BE2C (cell line): Measurements from ENCODE around the gene BGN.
A peak's percentile ranks its signal among the peaks of the same experiment; 100 is the strongest.

Experiments used
- DNase-seq: peaks from one replicate; pipeline ENCODE4 v3.0.0-alpha.2; 2020
- H3K27me3 ChIP-seq: fragments of 250-450 bp; sonication (Bioruptor Pico); 2 replicates; pipeline ENCODE4 v1.5.1; 2020; ENCODE audit warnings: mild to moderate bottlenecking
- H3K36me3 ChIP-seq: fragments of 250-450 bp; sonication (Bioruptor Pico); 2 replicates; pipeline ENCODE4 v1.5.1; 2020; ENCODE audit warnings: mild to moderate bottlenecking
- H3K4me1 ChIP-seq: fragments of 250-450 bp; sonication (Bioruptor Pico); 2 replicates; pipeline ENCODE4 v1.5.1; 2020
- H3K4me3 ChIP-seq: 2 replicates; pipeline ENCODE4 v1.5.1; 2011; ENCODE audit warnings: low read depth, low read length
- H3K9me3 ChIP-seq: fragments of 250-450 bp; sonication (Bioruptor Pico); 2 replicates; pipeline ENCODE4 v1.5.1; 2020
- CTCF ChIP-seq: IDR thresholded peaks from 2 replicates; pipeline ENCODE4 v1.5.1; 2012; ENCODE audit warnings: mild to moderate bottlenecking, low read depth, low read length

BGN gene

GRCh38 chrX:153544727-153545126 lies 49.9 kb downstream of the BGN start:
- Histone ChIP-seq H3K4me3 (no peak overlapping the region), H3K9me3 (no peaks in the 10 kb centered on the region), H3K4me1 (peaks cover 1% of the 10 kb centered on the region), H3K27me3 (no peaks in the 10 kb centered on the region), H3K36me3 (no peaks in the 10 kb centered on the region)
- DNase-seq, result no peak
- no peak for TF ChIP-seq CTCF

GRCh38 chrX:153546386-153546785 lies 51.6 kb downstream of the BGN start:
- Histone ChIP-seq H3K4me3 (no peak overlapping the region), H3K4me1 (no peaks in the 10 kb centered on the region), H3K27me3 (no peaks in the 10 kb centered on the region), H3K36me3 (no peaks in the 10 kb centered on the region), H3K9me3 (no peaks in the 10 kb centered on the region)
- no peak for TF ChIP-seq CTCF
- DNase-seq, result no peak

GRCh38 chrX:153547195-153547594 lies 52.4 kb downstream of the BGN start:
- no peak for TF ChIP-seq CTCF
- H3K4me3 ChIP-seq, result no peak overlapping the region
- no peaks in the 10 kb centered on the region for H3K27me3 ChIP-seq
- no peaks in the 10 kb centered on the region for H3K9me3 ChIP-seq
- H3K4me1 ChIP-seq, result no peaks in the 10 kb centered on the region
- no peaks in the 10 kb centered on the region for H3K36me3 ChIP-seq
- no peak for DNase-seq

GRCh38 chrX:153549231-153549630 lies 54.5 kb downstream of the BGN start:
- no peaks in the 10 kb centered on the region for H3K36me3 ChIP-seq
- H3K9me3 ChIP-seq, result no peaks in the 10 kb centered on the region
- H3K4me3 ChIP-seq, result no peak overlapping the region
- no peaks in the 10 kb centered on the region for H3K27me3 ChIP-seq
- no peaks in the 10 kb centered on the region for H3K4me1 ChIP-seq
- no peak for DNase-seq
- no peak for TF ChIP-seq CTCF

GRCh38 chrX:153549807-153550206 lies 55.0 kb downstream of the BGN start:
- peak; percentile 19 for TF ChIP-seq CTCF
- Histone ChIP-seq H3K9me3 (no peaks in the 10 kb centered on the region), H3K36me3 (no peaks in the 10 kb centered on the region), H3K27me3 (no peaks in the 10 kb centered on the region), H3K4me3 (no peak overlapping the region), H3K4me1 (no peaks in the 10 kb centered on the region)
- no peak for DNase-seq

- DNase-seq, result no peak
- no peak for TF ChIP-seq CTCF
- Histone ChIP-seq H3K4me1 (no peaks in the 10 kb centered on the region), H3K4me3 (no peak overlapping the region), H3K27me3 (no peaks in the 10 kb centered on the region), H3K9me3 (no peaks in the 10 kb centered on the region), H3K36me3 (no peaks in the 10 kb centered on the region)
Measured at GRCh38 chrX:153551135-153551534, 56.4 kb downstream of the BGN start.
